Measurements from ENCODE around the gene PHF21A.

PHF21A gene

DNA sequence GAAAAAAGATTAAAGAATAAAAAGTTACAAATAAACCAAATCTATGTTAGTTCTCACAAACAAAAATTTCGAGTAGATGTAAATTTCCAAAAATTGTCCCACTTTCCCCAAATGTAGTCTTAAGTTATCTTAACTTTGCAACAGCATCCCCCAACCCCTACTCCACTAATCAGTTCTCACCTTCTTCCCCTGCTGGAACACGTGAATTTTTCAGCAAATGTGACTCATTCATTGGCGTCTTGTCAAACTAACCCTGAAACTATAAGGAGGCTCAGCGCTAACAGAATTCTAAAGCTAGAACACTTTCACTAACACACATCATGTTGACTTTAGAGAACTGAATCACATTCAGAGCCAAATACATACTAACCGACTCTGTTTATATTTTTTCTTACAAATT, 46.1 kb downstream of the PHF21A start:
- no peak for DNase-seq

DNA sequence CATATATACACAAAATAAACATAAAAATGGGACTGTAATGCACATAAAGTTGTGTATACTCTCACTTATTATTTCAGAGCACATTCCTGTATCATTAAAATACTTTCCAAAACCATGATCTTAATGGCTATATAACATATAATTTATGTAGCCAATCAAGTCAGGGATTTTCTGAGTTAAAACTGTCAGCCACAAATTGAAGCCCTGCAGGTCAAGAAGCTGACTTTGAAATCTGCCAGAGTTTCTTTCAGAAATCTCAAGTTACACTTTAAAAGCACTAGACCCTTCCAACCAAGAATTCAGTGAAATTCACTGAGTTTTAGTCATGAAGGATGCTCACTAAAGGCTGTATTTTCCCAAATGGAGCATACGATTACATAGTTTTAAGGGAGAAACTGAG, 47.6 kb downstream of the PHF21A start:
- no peak for DNase-seq

DNA sequence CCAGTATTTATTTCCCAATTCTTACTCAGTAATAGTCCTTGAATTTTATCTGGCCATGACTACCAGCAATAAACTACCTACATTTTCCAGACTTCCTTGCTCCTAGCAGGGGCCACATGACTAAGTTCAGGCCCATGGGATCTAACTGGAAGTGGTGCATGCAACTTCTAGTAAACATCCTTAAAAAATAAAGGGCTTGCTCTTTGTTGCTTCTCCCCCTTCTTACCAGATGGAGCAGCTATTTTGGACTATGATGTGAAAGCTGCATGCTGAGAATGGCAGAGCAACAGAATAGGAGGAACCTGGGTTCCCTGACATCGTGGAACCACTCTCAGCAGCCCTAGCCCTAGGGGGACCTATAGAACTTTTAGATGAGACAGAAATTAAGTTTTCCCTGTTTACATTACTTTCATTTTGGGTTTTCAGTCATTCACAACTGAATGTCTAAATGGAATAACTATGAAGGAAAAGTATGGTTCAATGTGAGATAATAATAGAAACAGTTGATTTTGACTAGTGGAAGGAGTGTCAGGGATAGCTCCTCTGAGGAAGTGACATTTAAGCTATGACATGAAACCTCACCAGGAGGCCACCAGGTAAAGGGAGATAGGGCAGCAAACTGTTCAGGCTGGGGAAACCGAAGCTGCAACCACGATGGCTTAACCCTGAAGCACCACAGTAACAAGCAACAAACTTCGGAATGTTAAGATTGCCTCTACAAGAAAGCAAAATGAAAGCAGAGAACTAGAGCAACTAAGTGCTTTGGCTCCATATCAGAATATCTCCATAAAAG, 48.9 kb downstream of the PHF21A start:
- no peak for DNase-seq

DNA sequence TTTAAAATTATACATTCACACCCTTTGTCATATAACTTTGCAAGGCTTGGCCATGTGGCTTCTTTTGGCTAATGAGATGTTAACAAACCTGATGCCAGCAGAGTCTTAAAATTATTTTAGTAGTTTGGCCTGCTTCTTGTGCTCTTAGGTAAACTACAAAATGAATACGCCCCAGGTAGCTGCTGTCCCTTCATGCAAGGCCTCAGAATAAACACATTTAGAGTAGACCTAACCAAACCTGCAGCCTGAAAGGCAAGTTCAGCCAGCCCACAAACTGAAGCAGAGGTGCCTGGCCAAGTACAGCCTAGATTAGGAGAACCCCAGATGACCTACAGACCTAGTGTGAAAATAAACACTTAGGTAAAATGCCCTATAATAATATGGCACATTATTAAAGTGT, 50.2 kb downstream of the PHF21A start:
- no peak for DNase-seq

DNA sequence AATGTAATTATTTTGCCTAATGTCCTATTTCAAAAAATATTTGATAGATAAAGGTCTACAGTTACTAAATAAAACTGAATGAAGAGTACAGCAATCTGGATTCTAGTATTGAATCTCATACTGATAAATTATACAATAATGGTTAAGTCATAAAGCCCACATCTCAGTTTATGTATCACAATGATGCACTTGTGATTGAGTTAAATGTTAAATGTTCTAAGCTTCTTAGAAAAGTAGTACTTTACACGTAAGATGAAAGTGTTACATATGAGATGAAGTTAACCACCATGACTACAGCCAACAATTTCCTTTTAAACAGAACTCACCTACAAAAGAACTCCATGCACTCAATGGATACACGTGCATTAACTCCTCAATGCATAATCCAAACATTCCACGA, 51.7 kb downstream of the PHF21A start:
- no peak for DNase-seq

DNA sequence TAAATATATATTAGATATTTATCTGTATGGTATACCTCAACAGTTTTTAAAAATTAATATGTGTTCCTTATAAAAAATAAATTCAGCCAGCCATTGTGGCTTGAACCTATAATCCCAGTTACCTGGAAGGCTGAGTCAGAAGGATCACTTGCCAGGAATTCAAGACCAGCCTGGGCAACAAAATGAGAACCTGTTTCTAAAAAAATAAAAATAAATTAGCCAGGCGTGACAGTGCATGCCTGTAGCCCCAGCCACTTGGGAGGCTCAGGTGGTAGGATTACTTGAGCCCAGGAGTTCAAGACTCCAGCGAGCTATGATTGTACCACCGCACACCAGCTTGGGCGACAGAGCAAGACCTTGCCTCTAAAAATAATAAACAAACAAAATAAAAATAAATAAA, 54.9 kb downstream of the PHF21A start:
- no peak for DNase-seq

DNA sequence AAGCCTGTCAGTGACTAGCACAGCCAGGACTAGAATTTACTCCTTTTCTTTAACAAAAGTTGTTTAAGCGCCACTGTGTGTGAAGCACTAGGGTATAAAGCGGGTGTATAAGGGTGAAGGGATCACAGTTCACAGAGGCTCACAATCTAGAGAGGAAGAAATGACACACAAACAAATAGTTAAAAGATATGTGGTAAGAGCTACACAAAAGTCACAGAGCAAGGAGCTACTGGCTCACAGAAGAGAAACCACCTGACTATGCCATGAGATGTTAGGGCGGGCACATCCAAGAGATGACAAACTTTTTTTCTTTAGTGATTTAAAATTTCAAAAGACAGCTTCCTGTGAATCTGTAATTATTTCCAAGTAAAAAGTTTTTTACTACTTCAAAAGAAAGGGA, 55.6 kb downstream of the PHF21A start:
- DNase-seq, result no peak

DNA sequence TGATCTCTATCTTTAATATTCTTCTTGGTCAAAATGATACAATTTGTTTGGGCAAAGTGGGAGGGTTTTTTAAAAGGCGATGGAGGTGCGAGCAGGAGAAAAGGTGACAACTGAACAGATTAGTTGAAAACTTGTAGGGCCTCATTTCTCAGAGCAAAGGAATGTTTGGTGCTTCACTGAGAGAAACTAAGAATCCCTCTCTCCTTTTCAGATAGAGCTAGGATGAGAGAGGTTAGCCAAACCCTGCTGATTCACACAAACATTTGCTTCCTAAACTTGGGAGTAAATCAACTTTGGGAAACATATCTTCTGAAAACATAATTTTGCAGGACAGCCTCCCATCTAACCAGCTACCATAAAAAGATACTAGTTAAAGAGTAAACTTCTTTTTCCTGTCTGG, 57.0 kb downstream of the PHF21A start:
- DNase-seq, result no peak

DNA sequence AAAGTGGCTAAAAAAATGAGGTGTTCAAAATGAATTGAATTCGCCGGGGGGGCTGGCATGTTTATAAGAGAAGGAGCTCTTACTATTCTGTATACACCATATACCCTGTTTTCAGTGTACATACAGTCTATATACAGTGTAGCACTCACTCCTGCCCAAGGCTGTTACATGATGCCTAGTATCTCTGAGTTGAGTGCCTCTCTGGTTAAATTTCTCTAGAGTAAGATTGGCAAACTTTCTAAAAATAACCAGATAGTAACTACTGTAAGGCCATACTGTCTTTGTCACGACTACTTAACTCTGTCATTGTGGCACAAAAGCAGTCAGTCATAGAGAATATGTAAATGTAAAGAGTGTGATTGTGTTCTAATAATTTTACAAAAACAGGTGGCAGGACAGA, 58.1 kb downstream of the PHF21A start:
- DNase-seq, result no peak

DNA sequence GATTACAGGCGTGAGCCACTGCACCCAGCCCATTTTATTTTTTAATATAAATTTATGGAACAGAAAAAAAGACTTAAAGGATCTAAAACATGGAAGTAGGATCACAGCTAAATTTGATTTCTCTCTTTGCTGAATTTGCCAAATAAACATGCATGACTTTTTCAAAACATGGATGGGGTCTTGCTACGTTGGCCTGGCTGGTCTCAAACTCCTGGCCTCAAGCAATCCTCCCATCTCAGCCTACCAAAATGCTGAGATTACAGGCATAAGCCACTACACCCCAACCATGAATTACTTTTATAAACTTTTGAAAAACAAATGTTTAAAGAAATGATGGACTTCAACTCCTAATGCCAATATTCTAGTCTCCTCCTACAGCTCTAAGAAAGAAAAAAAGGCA, 61.2 kb downstream of the PHF21A start:
- no peak for DNase-seq

DNA sequence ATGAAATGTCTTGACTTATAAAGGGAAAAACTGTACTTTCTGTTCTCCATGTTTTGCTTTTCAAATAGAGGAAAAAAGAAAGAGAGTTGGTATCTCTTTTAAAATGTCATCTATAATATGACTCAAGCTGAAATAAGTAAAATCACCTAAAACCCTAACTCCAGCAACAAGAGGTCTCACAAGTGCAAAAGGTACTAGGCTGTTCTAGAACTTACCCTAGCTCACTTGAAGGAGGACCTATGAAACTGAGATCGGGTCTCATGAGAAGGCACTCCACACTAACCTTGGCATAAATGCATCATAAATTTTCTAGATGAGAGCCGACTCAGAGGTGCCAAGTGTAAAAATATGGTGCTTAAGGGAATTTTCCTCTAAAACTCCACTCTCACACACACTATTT, 63.8 kb downstream of the PHF21A start:
- DNase-seq, result no peak

DNA sequence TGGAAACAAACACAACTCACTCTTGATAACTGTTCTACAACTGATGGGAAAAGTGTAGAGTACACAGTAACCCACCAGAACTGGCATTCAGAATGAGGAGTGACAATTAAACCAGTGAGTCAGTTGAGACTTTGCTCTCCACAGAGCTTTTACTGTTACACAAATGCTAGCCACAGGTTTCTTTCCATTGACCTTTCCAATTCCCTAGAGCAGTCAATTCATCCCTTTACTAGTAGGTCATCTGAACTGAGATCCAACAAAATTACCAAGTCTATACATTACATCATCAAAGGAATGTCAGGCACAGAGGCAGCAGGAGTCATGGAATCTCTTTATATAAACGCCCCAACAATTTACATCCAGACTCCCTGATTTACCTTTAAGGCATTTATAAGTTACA, 65.9 kb downstream of the PHF21A start:
- no peak for DNase-seq

DNA sequence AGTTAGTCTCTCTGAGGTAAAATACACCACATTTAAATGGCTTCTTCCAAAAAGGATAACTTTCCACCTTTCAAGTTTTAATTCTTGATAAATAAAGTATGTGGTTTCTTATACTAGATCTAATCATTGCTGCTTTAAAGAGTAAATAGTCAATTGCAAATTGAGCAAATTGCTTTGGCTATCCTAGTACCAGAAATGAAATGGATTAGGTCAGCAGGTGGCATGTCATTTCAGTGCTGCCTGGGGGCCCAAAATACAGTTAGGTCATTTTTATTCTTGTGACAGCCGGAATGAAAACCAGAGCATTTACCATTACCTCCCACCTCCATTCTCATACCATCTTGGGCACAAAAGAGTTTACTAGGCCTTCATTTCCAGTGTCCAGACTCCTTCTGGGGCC, 70.2 kb downstream of the PHF21A start:
- DNase-seq, result no peak

DNA sequence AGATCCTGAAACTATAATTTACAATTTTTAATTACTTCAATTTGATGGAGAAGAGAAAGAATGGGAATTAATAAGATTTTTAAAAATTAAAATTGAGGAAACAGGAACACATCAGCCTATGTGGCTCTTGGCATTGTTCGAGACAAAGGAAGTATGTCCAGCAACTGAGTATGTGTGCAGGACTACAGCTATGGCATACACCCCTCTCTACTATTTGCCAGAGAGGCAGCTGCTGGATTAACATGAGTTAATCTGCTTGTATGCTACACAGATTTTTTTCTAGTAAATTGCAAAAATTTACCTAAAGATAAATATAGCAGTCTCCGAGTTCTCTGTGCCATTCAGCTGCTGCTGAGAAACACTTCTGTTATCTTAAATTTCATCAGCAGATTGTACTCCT, 70.6 kb downstream of the PHF21A start:
- DNase-seq, result no peak

DNA sequence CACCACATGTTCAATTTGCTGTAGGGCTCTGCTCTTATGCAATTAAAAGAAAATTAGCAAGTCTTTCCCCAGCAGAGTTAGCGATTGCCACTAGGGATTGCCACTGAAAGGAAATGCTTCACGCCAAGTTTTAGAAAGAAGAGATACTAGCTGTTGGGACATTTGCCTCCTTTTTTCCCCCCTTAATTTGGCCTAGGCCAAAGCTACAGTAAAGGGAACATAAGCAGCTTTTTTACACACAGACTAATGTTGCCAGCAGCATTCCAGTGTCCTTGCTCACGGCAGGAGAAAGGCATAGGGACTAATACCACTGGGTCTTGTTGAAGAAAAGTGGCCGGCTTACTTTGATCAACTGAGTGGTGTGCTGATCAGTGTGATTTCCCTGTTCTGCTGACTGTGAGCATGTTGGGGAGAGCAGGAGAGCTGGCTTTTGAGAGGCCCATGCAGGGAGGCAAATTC, 71.2 kb downstream of the PHF21A start:
- DNase-seq, result no peak

DNA sequence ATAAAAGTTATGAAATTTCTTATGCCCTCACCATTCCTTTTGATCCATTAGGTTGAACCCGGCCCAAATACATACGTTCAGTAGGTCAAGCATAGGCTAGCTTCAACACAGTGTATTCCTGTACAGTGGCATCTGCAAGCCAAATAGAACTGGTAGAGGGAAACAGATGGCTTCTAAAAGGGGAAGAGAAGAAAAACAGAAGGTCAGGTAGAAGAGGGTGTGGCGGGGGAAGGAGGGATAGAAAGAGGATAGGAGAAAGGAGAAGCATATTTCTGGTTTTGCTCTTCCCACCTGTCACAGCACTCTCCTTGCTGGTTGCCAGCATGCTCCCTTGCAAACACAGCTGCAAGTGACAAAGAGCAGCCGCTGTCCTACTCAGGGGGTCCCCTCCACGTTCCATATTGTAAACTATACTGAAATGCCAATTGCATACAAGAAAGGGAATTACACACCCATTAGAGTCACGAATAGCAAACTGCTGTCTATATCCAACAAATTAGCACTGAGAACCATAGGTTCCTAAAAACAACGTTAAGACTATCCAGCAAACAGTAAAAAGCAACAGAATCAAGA, 71.8 kb downstream of the PHF21A start:
- DNase-seq, result no peak

DNA sequence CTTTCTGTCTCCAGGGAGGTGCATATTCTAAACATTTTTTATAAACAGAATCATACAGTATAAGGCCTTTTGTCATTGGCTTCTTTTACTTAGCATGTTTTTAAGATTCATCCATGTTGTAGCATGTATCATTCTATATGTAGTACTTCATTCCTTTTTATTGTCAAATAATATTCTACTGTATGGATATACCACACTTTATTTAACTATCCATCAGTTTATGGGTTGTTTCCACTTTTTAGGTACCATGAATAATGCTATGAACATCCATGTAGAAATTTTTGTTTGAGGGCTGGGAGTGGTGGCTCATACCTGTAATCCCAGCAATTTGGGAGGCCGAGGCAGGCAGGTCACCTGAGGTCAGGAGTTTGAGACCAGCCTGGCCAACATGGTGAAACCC, 73.1 kb downstream of the PHF21A start:
- DNase-seq, result no peak

DNA sequence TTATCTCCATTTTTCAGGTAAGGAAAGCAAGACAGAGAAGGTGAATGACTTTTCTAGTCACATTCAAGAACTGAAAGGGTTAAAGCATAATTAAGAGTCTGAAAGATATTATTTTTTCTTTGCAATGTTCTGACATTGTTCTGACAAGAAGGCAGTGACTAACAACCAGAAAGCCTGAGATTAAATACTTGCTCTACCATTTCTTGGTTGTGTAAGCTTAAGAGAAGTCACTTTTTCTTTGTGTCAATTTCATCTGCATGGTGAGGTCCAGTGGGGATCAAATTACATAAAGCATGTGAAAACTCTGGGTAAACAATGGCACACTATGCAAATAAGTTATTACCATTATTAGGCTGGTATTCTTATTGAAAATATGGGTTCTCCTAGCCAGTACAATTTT, 73.7 kb downstream of the PHF21A start:
- DNase-seq, result no peak

DNA sequence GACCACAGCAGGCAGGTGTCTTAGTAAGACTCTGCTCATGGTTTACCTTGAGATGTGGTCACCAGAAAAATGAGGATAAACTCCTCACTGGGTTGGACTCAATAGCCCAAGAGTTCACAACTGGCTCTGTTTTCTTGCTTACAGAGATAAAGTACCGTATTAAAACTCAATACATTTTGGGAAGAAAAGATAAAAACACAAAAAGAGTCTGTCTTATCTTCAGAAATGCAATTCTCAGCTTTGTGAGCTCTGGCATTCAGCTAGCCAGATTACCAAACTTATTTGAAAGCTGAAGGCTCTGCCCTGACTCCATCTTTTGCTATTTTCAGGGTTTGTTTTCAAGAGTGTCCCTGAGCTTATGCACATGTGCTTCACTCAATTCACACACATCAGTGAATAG, 75.4 kb downstream of the PHF21A start:
- no peak for DNase-seq

DNA sequence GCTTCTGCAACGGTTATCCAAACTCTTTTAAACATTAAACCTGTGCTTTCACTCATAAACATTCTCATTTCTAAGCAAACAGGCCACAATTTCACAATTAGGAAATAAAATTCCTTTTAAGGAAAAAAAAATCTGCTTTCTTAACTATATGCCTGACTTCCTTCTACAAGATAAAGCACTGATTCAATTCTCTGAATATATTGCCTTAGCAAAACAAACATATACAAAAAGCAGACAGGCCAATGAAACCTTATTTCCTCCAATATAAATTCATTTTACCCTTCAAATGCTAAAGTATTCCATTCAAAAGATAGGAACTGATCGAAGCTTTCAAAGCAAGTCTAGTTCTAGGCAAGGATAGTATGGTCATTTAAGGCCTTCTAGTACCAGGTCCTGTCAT, 76.7 kb downstream of the PHF21A start:
- DNase-seq, result no peak

DNA sequence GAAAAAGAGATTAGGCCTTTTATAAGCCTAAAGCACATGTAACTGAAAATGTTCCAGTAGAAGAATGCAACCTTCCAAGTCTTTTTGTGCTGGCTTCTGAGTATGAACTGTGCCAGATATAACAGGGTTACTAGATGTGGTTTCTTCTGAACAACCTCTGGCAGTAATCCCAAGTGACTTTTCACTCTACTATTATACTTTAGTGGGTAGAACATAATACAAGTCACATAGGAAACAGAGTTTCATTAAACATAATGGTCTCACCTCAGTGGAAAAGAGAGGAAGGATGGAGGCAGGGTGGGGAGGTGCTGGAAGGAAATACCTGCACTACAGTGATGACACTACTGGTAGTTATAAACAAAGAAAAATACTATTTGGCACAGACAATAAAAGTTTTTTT, 81.3 kb downstream of the PHF21A start:
- no peak for DNase-seq

DNA sequence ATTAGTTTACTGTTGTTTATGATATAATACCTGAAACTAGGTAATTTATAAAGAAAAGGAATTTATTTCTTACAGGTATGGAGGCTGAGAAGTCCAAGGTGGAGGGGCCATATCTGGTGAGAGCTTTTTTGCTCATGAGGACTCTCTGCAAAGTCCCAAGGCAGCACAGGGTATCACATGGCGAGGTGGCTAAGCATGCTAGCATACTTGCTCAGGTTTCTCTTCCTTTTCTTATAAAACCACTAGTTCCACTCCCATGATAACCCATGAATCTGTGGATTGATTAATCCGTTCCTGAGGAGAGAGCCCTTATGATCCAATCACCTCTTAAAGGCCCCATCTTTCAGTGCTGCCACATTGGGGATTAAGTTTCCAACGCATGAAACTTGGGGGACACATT, 82.7 kb downstream of the PHF21A start:
- no peak for DNase-seq

DNA sequence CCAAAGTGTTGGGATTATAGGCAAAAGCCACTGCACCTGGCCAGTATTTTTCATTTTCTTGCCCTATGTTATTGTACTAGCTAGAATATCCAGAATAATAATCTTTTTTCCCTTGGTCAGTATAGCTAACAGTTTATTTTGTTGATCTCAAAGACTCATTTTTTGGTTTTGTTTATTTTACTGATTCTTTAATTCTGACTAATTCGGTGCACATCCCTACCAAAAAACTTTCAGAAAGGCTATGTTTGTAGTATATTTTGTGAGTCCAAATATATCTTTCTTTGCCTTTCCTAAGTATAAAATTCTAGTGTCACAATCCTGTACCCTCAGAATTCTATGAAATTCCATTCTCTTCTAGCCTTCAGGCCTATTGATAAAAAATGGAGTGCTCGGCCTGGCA, 84.3 kb downstream of the PHF21A start:
- DNase-seq, result no peak

DNA sequence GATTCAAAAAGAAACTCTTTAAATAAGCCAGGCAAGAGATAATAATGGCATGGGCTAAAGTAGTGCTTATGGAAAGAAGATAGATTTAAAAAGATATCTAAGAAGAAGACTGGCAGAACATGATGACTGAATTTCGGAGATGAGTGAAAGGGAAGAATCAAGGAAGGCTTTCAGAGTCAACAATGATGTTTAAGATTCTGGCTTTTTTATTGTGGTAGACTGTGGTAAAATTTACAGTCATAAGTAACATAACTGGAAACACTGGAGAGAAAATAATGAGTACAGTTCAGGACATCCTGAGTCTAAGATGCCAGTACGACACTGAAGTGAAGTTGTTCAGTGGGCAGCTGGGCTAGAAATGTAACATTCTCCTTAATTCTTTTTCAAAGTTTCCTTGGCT, 85.2 kb downstream of the PHF21A start:
- DNase-seq, result no peak

DNA sequence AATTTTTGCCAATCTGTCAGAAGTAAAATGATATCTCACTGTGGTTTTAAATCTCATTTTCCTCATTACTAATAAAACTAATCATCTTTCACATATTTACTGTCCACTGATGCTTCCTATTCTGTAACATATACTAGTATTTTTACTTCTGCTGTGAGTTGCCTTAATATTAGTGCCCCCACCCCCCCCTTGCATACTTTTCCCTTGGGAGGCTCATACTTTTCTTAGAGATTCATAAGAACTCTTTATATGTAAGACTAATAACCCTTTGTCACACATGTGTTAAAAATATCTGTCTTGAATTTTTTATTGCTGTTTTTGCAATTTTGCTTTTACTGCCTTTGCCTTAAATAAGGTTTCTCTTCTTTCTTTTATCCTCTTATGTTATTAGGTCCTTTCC, 87.2 kb downstream of the PHF21A start:
- DNase-seq, result no peak
